Left ventricle myocardium inferior (tissue), 1 donor: ENCODE data around the gene PPIP5K2. TPM values are rescaled to one million over a fixed set of nuclear protein-coding genes. Genes with fewer than 3 reads are reported as not detected.
"Not testable (repeated sequence)": the region's sequence is repeated elsewhere in the genome, so short reads cannot be mapped to it uniquely, and the experiment has no call there.

Experiments used
- DNase-seq: peaks from one replicate; pipeline ENCODE4 v3.0.0-alpha.2; 2020
- H3K27ac ChIP-seq: fragments of 200-600 bp; replicated peaks from 2 replicates; pipeline ENCODE4 v1.8.0; 2021
- H3K27me3 ChIP-seq: fragments of 200-600 bp; 2 replicates; pipeline ENCODE4 v1.8.0; 2021; ENCODE audit warnings: low read depth
- H3K36me3 ChIP-seq: fragments of 200-600 bp; 2 replicates; pipeline ENCODE4 v1.8.0; 2021
- H3K4me1 ChIP-seq: fragments of 200-600 bp; 2 replicates; pipeline ENCODE4 v1.8.0; 2021
- H3K4me3 ChIP-seq: fragments of 200-600 bp; 2 replicates; pipeline ENCODE4 v1.8.0; 2021; ENCODE audit warnings: mild to moderate bottlenecking, moderate library complexity
- H3K9me3 ChIP-seq: fragments of 200-600 bp; replicated peaks from 2 replicates; pipeline ENCODE4 v1.8.0; 2021
- CTCF ChIP-seq: fragments of 200-600 bp; IDR thresholded peaks from 2 replicates; pipeline ENCODE4 v1.8.0; 2021; ENCODE audit warnings: antibody characterized with exemption, mild to moderate bottlenecking, borderline replicate concordance
- intact Hi-C: fragments of 100-400 bp; cut with micrococcal nuclease; formaldehyde crosslinking; loops from one replicate; pipeline ENCODE4 v1.11.0; 2022
- total RNA-seq: library from RNA; stranded (reverse); fragmentation: NEBNext Ultra II Directional; extraction: Animal tissue kit (Norgen Biotek cat#: 25700); gene quantifications from one replicate; pipeline ENCODE4 v1.2.1, GENCODE V29; 2021
- donor health status: DM: no; HTN: yes; CAD: no; lungs with severe emphysema.

PPIP5K2 gene
- total RNA-seq, 1 donor from 2014 or later: 28.5 TPM

GRCh38 chr5:103178167-103178566 lies 58.1 kb downstream of the PPIP5K2 start:
- no peak for TF ChIP-seq CTCF
- no peak for DNase-seq
- Histone ChIP-seq H3K9me3 (no peaks in the 10 kb centered on the region), H3K27me3 (no peaks in the 10 kb centered on the region), H3K4me3 (no peak overlapping the region), H3K4me1 (no peaks in the 10 kb centered on the region), H3K36me3 (peaks cover 88% of the 10 kb centered on the region), H3K27ac (no peak overlapping the region)
- intact Hi-C loops: no loop called here

- intact Hi-C loops: no loop called here
- Histone ChIP-seq H3K27ac (no peak overlapping the region), H3K4me3 (no peak overlapping the region), H3K4me1 (no peaks in the 10 kb centered on the region), H3K9me3 (no peaks in the 10 kb centered on the region), H3K27me3 (no peaks in the 10 kb centered on the region), H3K36me3 (peaks cover 95% of the 10 kb centered on the region)
- DNase-seq: no peak
- TF ChIP-seq CTCF: no peak
Observed at GRCh38 chr5:103186152-103186551, 66.1 kb downstream of the PPIP5K2 start.

- no peak for TF ChIP-seq CTCF
- H3K36me3 ChIP-seq: peaks cover 97% of the 10 kb centered on the region
- no peaks in the 10 kb centered on the region for H3K27me3 ChIP-seq
- intact Hi-C loops: no loop called here
- H3K27ac ChIP-seq: no peak overlapping the region
- no peak for DNase-seq
- H3K9me3 ChIP-seq: no peaks in the 10 kb centered on the region
- no peaks in the 10 kb centered on the region for H3K4me1 ChIP-seq
- no peak overlapping the region for H3K4me3 ChIP-seq
Observed at GRCh38 chr5:103188436-103188835, 68.3 kb downstream of the PPIP5K2 start.

GRCh38 chr5:103203226-103203625 lies 83.1 kb downstream of the PPIP5K2 start:
- DNase-seq: no peak
- no peak overlapping the region for H3K4me3 ChIP-seq
- no peak overlapping the region for H3K27ac ChIP-seq
- intact Hi-C loops: no loop called here
- no peaks in the 10 kb centered on the region for H3K27me3 ChIP-seq
- H3K4me1 ChIP-seq: peaks cover 3% of the 10 kb centered on the region
- peaks cover 63% of the 10 kb centered on the region for H3K36me3 ChIP-seq
- TF ChIP-seq CTCF: no peak
- peaks cover 4% of the 10 kb centered on the region for H3K9me3 ChIP-seq

GRCh38 chr5:103204990-103205389 lies 84.9 kb downstream of the PPIP5K2 start:
- H3K27ac ChIP-seq, H3K9me3 ChIP-seq, H3K4me3 ChIP-seq, intact Hi-C loops, H3K27me3 ChIP-seq, DNase-seq: not testable (repeated sequence)
- H3K4me1 ChIP-seq: peaks cover 12% of the 10 kb centered on the region
- peaks cover 59% of the 10 kb centered on the region for H3K36me3 ChIP-seq

- H3K27me3 ChIP-seq: no peaks in the 10 kb centered on the region
- DNase-seq: no peak
- H3K4me3 ChIP-seq: no peak overlapping the region
- peaks cover 12% of the 10 kb centered on the region for H3K4me1 ChIP-seq
- H3K9me3 ChIP-seq: peaks cover 4% of the 10 kb centered on the region
- intact Hi-C loops: no loop called here
- TF ChIP-seq CTCF: no peak
- peaks cover 52% of the 10 kb centered on the region for H3K36me3 ChIP-seq
- H3K27ac ChIP-seq: no peak overlapping the region
Observed at GRCh38 chr5:103205991-103206700, 86.0 kb downstream of the PPIP5K2 start.
